ENCODE measurements around the gene AGAP1. TPM values are rescaled to one million over a fixed set of nuclear protein-coding genes. Genes with fewer than 3 reads are reported as not detected.
A peak's percentile ranks its signal among the peaks of the same experiment; 100 is the strongest.

AGAP1 gene
- total RNA-seq (ENCODE audit: low replicate concordance), result 9.8 and 12.3 TPM in 2 replicates

DNA sequence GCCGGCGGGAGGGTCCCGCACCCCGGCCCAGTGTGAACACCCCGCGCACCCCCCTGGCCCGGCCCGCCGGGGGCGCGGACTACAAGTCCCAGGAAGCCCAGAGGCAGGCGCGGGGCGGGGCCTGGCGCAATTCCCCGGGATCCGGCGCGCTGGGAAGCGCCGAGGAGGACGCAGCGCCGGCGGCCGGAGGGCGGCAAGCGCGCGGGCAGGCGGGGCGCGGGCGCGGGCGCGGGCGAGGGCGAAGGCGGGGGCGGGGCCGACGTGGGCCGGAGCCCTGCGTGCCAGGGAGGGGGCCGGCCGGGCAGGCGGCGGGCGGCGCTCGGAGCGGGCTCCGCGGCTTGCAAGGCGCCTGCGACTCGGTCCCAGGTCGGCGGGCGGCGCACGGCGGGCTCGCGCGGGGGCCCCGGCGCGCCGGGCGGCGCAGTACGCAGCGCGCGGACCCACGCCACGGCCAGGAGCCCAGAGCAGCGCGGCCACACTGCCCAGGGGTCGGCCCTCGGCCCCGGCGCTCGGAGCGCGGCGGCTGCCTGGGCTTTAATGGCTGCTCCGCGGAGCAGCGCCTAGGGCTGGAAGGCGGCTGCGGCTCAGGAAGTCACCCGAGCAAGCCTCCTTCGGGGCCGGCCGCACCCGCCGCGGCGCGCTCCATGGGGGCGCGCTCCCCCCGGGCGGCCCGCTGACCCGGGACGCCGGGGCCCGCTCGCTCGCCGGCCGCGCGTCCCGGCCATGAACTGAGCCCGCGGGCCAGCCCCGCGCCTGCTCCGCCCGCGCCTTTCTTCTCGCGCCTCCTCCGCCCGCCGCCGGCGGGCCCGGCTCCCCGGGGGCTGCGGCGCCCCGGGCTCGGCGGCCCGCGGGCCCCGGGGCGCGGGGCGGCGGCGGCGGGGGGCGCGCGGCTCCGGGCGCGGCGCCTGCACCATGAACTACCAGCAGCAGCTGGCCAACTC lies at the start of gene AGAP1:
TSS of gene AGAP1 (plus strand) at position 269 of the 941 bp plus-strand sequence.
- peak within 1 kb of the TSS; percentile 76 for H3K4me3 ChIP-seq (ENCODE audit: low read depth, low read length)
- peak; percentile 82 for DNase-seq (ENCODE audit: low read depth)
- TF ChIP-seq, protein P1, sequence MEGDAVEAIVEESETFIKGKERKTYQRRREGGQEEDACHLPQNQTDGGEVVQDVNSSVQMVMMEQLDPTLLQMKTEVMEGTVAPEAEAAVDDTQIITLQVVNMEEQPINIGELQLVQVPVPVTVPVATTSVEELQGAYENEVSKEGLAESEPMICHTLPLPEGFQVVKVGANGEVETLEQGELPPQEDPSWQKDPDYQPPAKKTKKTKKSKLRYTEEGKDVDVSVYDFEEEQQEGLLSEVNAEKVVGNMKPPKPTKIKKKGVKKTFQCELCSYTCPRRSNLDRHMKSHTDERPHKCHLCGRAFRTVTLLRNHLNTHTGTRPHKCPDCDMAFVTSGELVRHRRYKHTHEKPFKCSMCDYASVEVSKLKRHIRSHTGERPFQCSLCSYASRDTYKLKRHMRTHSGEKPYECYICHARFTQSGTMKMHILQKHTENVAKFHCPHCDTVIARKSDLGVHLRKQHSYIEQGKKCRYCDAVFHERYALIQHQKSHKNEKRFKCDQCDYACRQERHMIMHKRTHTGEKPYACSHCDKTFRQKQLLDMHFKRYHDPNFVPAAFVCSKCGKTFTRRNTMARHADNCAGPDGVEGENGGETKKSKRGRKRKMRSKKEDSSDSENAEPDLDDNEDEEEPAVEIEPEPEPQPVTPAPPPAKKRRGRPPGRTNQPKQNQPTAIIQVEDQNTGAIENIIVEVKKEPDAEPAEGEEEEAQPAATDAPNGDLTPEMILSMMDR (IDR thresholded peaks at IDR 0.05; ENCODE audit: insufficient read depth, low read length), result no peak

DNA sequence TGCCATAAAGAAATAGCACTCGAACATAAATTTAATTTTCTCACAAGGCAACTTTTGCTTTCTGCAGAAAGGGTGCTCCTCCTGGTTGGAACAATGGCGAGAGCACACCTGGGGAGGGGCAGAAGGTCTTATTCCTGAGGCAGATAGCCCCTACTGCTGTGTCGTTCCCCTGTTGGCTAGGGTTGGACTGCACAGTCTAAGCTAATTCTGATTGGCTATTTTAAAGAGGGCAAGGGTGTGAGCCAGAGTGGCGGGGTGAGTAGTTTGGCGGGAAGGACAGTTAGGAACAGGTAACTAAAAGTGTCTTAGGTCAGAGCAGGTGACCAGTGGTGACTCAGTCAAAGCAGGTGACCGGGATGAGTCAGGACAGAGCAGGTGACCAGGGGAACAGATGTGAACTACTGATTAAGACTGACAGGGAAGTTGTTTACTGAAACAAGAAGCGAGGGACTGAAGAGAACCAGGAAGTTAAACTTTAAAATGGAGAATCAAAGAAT lies 49.7 kb upstream of the AGAP1 start:
- TF ChIP-seq, protein P1 (IDR thresholded peaks at IDR 0.05; ENCODE audit: insufficient read depth, low read length), result no peak
- H3K4me3 ChIP-seq (ENCODE audit: low read depth, low read length), result no peak overlapping the region
- no peak for DNase-seq (ENCODE audit: low read depth)

DNA sequence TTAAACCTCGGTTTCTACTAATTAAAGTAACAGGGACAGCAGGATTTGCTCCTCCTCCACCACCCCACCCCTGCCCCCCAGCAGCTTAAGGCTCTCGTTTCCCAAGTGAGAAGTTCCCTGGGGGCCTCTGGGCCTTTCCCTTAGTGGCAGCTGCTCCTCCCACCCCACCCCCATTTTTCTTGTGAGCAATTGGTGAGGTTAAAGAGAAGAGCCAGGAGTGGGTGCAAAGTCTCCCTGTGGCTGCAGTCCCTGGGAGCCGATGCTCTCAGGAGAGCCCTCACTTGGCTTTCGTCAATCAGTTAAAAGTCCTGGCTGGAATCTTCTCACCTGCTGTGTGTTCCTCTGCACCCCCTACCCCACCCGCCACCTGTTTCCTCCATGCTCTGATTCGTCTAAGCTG lies 48.7 kb upstream of the AGAP1 start:
- TF ChIP-seq, protein P1 (IDR thresholded peaks at IDR 0.05; ENCODE audit: insufficient read depth, low read length), result no peak
- no peak for DNase-seq (ENCODE audit: low read depth)
- H3K4me3 ChIP-seq (ENCODE audit: low read depth, low read length), result no peak overlapping the region

- TF ChIP-seq, protein P1 (IDR thresholded peaks at IDR 0.05; ENCODE audit: insufficient read depth, low read length), result no peak
- H3K4me3 ChIP-seq (ENCODE audit: low read depth, low read length), result no peak overlapping the region
- no peak for DNase-seq (ENCODE audit: low read depth)
Observed at GRCh38 chr2:235446082-235446481, 47.8 kb upstream of the AGAP1 start.

GRCh38 chr2:235447210-235447609 lies 46.6 kb upstream of the AGAP1 start:
- H3K4me3 ChIP-seq (ENCODE audit: low read depth, low read length), result no peak overlapping the region
- DNase-seq (ENCODE audit: low read depth), result no peak
- TF ChIP-seq, protein P1 (IDR thresholded peaks at IDR 0.05; ENCODE audit: insufficient read depth, low read length), result no peak

- TF ChIP-seq, protein P1 (IDR thresholded peaks at IDR 0.05; ENCODE audit: insufficient read depth, low read length), result no peak
- DNase-seq (ENCODE audit: low read depth), result no peak
- no peak overlapping the region for H3K4me3 ChIP-seq (ENCODE audit: low read depth, low read length)
Observed at GRCh38 chr2:235449568-235449967, 44.3 kb upstream of the AGAP1 start.
